Hematopoietic multipotent progenitor cell (in vitro differentiated cells): ENCODE measurements around the gene CCDC28B. TPM values are rescaled to one million over a fixed set of nuclear protein-coding genes. Genes with fewer than 3 reads are reported as not detected.

Source experiments
- DNase-seq, 3 donors: peaks; one replicate each; pipeline ENCODE4 v3.0.0-alpha.2; 2011 to 2015; ENCODE audit warnings: low read depth in 2 of 3, low spot score in 2 of 3
- total RNA-seq: library from RNA; depleted of rRNA; stranded (reverse); fragments of >200 nt; gene quantifications from one replicate; pipeline ENCODE4 v1.2.3, GENCODE V29; 2012

Gene CCDC28B
- total RNA-seq, 1 donor = 18.0 TPM

DNA sequence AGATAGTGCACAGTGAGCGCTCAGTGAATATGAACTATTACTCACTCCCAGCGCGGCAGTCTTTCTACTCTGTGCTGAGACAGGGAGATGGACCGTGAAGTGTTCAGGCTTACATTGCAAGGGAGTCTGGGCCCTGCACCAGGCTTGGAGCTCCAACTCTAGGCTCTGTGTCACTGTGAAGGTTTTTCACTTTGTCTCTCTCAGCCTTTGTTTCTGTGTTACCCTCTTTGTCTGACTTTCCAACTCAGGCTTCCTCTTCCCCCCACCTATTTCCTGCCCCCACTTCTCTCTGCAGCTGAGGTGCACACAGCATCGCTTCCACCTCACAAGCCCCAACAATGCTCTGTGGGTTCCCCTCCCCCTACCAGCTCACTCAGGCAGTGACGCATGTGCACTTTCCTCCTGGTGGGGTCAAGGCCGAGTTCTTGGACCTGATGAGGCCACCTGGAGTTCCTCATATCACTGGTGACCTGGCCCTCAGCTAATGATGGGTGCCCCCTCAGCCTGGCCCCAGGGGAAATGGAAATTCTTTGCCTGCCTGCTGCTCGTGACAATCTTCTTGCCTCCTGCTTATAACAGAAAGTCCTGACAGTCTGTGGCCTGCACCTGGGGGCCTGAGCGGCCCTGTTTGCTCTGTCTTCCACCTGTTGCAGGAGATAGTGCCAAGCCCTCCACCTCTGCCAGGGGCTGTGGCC is 49.6 kb downstream of the CCDC28B start:
- DNase-seq = peak; percentile 71 to 90 (median 84)

- DNase-seq = peak in 1 of 3 donors; percentile 32
Measured at GRCh38 chr1:32250893-32251716, 50.7 kb downstream of the CCDC28B start, which contains the start of gene LCK. LCK (plus strand) TSS chr1:32251265; CDS start chr1:32274330, 23,065 bp downstream.

Other genes starting within 250 kb of the CCDC28B start
- 79.2 TPM for gene KHDRBS1, start 186.7 kb upstream of the CCDC28B start, total RNA-seq
- 17.5 TPM for gene TMEM39B, start 127.7 kb upstream of the CCDC28B start, total RNA-seq
- gene KPNA6, start 92.5 kb upstream of the CCDC28B start, total RNA-seq = 17.2 TPM
- 48.5 TPM for gene TXLNA, start 20.9 kb upstream of the CCDC28B start, total RNA-seq
- 1.3 TPM for gene IQCC, start 5.1 kb downstream of the CCDC28B start, total RNA-seq
- gene DCDC2B, start 8.5 kb downstream of the CCDC28B start, total RNA-seq = under 0.01 TPM
- 28.8 TPM for gene TMEM234, start 21.8 kb downstream of the CCDC28B start, total RNA-seq
- gene EIF3I, start 21.8 kb downstream of the CCDC28B start, total RNA-seq = 292 TPM
- under 0.01 TPM for gene FAM167B, start 46.6 kb downstream of the CCDC28B start, total RNA-seq
- gene LCK, start 50.7 kb downstream of the CCDC28B start, total RNA-seq = 3.5 TPM
- 65.7 TPM for gene HDAC1, start 91.5 kb downstream of the CCDC28B start, total RNA-seq
- 34.5 TPM for gene MARCKSL1, start 135.6 kb downstream of the CCDC28B start, total RNA-seq
- 7.8 TPM for gene FAM229A, start 161.9 kb downstream of the CCDC28B start, total RNA-seq
- gene TSSK3, start 161.9 kb downstream of the CCDC28B start, total RNA-seq = 0.27 TPM
- 73.8 TPM for gene BSDC1, start 193.8 kb downstream of the CCDC28B start, total RNA-seq